Sigmoid colon (tissue), 4 donors: Measurements from ENCODE around the gene FTCDNL1.

Experiments used
- EP300 ChIP-seq, 4 donors: sonication (generic); formaldehyde crosslinking; IDR thresholded peaks; one replicate each; pipeline ENCODE4 v1.6.1; 2017; ENCODE audit warnings: antibody characterized with exemption in 4 of 4
- POLR2A ChIP-seq, 2 donors: fragments of 450-650 bp; IDR thresholded peaks; one replicate each; pipeline ENCODE4 v1.6.1; 2016; ENCODE audit warnings: antibody characterized with exemption in 2 of 2, mild to moderate bottlenecking in 2 of 2, moderate library complexity in 2 of 2
- POLR2AphosphoS5 ChIP-seq, 4 donors: sonication (generic); formaldehyde crosslinking; IDR thresholded peaks; one replicate each; pipeline ENCODE4 v1.6.1; 2017; ENCODE audit warnings: antibody characterized with exemption in 4 of 4
- TF ChIP-seq, protein P1 (sequence below), 4 experiments: fragments of 450-650 bp in 3 of 4; fragments of 200-600 bp in 1 of 4; IDR thresholded peaks; one replicate each; pipeline ENCODE4 v1.5.1; 2016 to 2019; ENCODE audit warnings: antibody characterized with exemption in 4 of 4, mild to moderate bottlenecking in 3 of 4, moderate library complexity in 2 of 4

DNA sequence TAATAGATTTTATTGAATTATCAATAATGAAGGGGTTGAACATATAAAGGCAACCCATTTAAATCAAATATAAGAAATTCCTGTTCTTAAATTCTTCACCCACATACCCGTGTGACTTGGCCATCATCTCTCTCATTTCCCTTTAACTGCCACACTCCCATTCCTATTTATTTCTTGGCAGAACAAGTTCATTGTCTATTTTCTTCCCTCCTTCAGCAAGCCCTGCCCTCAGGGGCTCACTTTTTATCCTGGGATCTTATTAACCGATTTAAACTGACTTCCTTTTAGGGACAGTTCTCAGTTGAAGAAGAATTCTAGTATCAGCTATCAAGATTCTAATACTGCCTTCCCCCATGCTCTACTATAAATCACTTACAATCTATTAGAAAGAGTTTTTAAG lies 123.2 kb downstream of the FTCDNL1 start:
- TF ChIP-seq POLR2AphosphoS5 (IDR thresholded peaks at IDR 0.05) (no peak), POLR2A (IDR thresholded peaks at IDR 0.05) (no peak), EP300 (IDR thresholded peaks at IDR 0.05) (no peak)
- TF ChIP-seq, protein P1, sequence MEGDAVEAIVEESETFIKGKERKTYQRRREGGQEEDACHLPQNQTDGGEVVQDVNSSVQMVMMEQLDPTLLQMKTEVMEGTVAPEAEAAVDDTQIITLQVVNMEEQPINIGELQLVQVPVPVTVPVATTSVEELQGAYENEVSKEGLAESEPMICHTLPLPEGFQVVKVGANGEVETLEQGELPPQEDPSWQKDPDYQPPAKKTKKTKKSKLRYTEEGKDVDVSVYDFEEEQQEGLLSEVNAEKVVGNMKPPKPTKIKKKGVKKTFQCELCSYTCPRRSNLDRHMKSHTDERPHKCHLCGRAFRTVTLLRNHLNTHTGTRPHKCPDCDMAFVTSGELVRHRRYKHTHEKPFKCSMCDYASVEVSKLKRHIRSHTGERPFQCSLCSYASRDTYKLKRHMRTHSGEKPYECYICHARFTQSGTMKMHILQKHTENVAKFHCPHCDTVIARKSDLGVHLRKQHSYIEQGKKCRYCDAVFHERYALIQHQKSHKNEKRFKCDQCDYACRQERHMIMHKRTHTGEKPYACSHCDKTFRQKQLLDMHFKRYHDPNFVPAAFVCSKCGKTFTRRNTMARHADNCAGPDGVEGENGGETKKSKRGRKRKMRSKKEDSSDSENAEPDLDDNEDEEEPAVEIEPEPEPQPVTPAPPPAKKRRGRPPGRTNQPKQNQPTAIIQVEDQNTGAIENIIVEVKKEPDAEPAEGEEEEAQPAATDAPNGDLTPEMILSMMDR (IDR thresholded peaks at IDR 0.05) = no peak
